ENCODE measurements around the gene KIF1C.
"Not testable (repeated sequence)": the region's sequence is repeated elsewhere in the genome, so short reads cannot be mapped to it uniquely, and the experiment has no call there.

The KIF1C gene

GRCh38 chr17:5068236-5068635, 70.5 kb downstream of the KIF1C start:
- no CpG with 5 or more reads among the region's 3 CpGs for WGBS (ENCODE audit: extremely low coverage, insufficient coverage, low lambda C conversion rate)
- no peak overlapping the region for H4K8ac ChIP-seq (ENCODE audit: low read depth, low read length)
- H3K27ac ChIP-seq (ENCODE audit: low read depth, low read length) = no peak overlapping the region
- H3K79me1 ChIP-seq (ENCODE audit: low read length) = no peaks in the 10 kb centered on the region
- H3K4me3 ChIP-seq (ENCODE audit: low read length) = no peak overlapping the region
- no peaks in the 10 kb centered on the region for H3K27me3 ChIP-seq (ENCODE audit: insufficient read depth, low read length, poor library complexity)
- no peak overlapping the region for H2BK120ac ChIP-seq (ENCODE audit: low read depth, low read length)
- H3K36me3 ChIP-seq (ENCODE audit: control insufficient read depth, insufficient read depth, low read length) = no peaks in the 10 kb centered on the region
- no peak overlapping the region for H2BK15ac ChIP-seq (replicated peaks; ENCODE audit: low read depth)
- H3K4ac ChIP-seq (ENCODE audit: low read depth, low read length) = no peak overlapping the region
- no peak overlapping the region for H3K18ac ChIP-seq (ENCODE audit: low read length)
- no peak for DNase-seq
- H3K9ac ChIP-seq (ENCODE audit: low read length) = no peak overlapping the region
- H3K23ac ChIP-seq (ENCODE audit: low read length) = no peak overlapping the region
- H4K5ac ChIP-seq (ENCODE audit: low read length) = no peak overlapping the region
- H3K79me2 ChIP-seq (ENCODE audit: control insufficient read depth, insufficient read depth, low read length) = no peaks in the 10 kb centered on the region
- no peak overlapping the region for H2BK5ac ChIP-seq (ENCODE audit: low read length)
- no peak overlapping the region for H2AK5ac ChIP-seq (ENCODE audit: low read length)
- no peaks in the 10 kb centered on the region for H3K4me1 ChIP-seq (ENCODE audit: control insufficient read depth, low read depth, low read length)
- H3K56ac ChIP-seq (ENCODE audit: low read length) = no peak overlapping the region
- H3K4me2 ChIP-seq (ENCODE audit: low read length) = no peak overlapping the region

GRCh38 chr17:5069724-5070123, 72.0 kb downstream of the KIF1C start:
- H3K18ac ChIP-seq (ENCODE audit: low read length) = no peak overlapping the region
- no peak overlapping the region for H3K9ac ChIP-seq (ENCODE audit: low read length)
- no peaks in the 10 kb centered on the region for H3K79me2 ChIP-seq (ENCODE audit: control insufficient read depth, insufficient read depth, low read length)
- H4K8ac ChIP-seq (ENCODE audit: low read depth, low read length) = no peak overlapping the region
- WGBS (ENCODE audit: extremely low coverage, insufficient coverage, low lambda C conversion rate) = no CpG with 5 or more reads among the region's 4 CpGs
- DNase-seq = no peak
- H3K56ac ChIP-seq (ENCODE audit: low read length) = no peak overlapping the region
- H3K27me3 ChIP-seq (ENCODE audit: insufficient read depth, low read length, poor library complexity) = no peaks in the 10 kb centered on the region
- no peak overlapping the region for H2BK15ac ChIP-seq (replicated peaks; ENCODE audit: low read depth)
- H3K27ac ChIP-seq (ENCODE audit: low read depth, low read length) = no peak overlapping the region
- H3K4me2 ChIP-seq (ENCODE audit: low read length) = no peak overlapping the region
- H3K79me1 ChIP-seq (ENCODE audit: low read length) = no peaks in the 10 kb centered on the region
- H3K4ac ChIP-seq (ENCODE audit: low read depth, low read length) = no peak overlapping the region
- no peak overlapping the region for H2AK5ac ChIP-seq (ENCODE audit: low read length)
- no peak overlapping the region for H2BK5ac ChIP-seq (ENCODE audit: low read length)
- no peaks in the 10 kb centered on the region for H3K36me3 ChIP-seq (ENCODE audit: control insufficient read depth, insufficient read depth, low read length)
- H2BK120ac ChIP-seq (ENCODE audit: low read depth, low read length) = no peak overlapping the region
- no peak overlapping the region for H3K23ac ChIP-seq (ENCODE audit: low read length)
- no peaks in the 10 kb centered on the region for H3K4me1 ChIP-seq (ENCODE audit: control insufficient read depth, low read depth, low read length)
- no peak overlapping the region for H3K4me3 ChIP-seq (ENCODE audit: low read length)
- H4K5ac ChIP-seq (ENCODE audit: low read length) = no peak overlapping the region

GRCh38 chr17:5075472-5075871, 77.7 kb downstream of the KIF1C start:
- not testable (repeated sequence) for H3K4me1 ChIP-seq (ENCODE audit: control insufficient read depth, low read depth, low read length); H3K4me3 ChIP-seq (ENCODE audit: low read length); H3K4me2 ChIP-seq (ENCODE audit: low read length); H3K4ac ChIP-seq (ENCODE audit: low read depth, low read length); H2AK5ac ChIP-seq (ENCODE audit: low read length); H2BK120ac ChIP-seq (ENCODE audit: low read depth, low read length); H3K18ac ChIP-seq (ENCODE audit: low read length); DNase-seq; H3K9ac ChIP-seq (ENCODE audit: low read length); H4K5ac ChIP-seq (ENCODE audit: low read length); H3K79me1 ChIP-seq (ENCODE audit: low read length); H3K27ac ChIP-seq (ENCODE audit: low read depth, low read length); H3K23ac ChIP-seq (ENCODE audit: low read length); H3K27me3 ChIP-seq (ENCODE audit: insufficient read depth, low read length, poor library complexity); H3K36me3 ChIP-seq (ENCODE audit: control insufficient read depth, insufficient read depth, low read length); H2BK15ac ChIP-seq (replicated peaks; ENCODE audit: low read depth); H4K8ac ChIP-seq (ENCODE audit: low read depth, low read length); H3K56ac ChIP-seq (ENCODE audit: low read length); H2BK5ac ChIP-seq (ENCODE audit: low read length); H3K79me2 ChIP-seq (ENCODE audit: control insufficient read depth, insufficient read depth, low read length)
- WGBS (ENCODE audit: extremely low coverage, insufficient coverage, low lambda C conversion rate) = no CpG with 5 or more reads among the region's 5 CpGs

GRCh38 chr17:5077275-5077674, 79.5 kb downstream of the KIF1C start:
- H2BK15ac ChIP-seq (replicated peaks; ENCODE audit: low read depth); H3K79me2 ChIP-seq (ENCODE audit: control insufficient read depth, insufficient read depth, low read length); H3K23ac ChIP-seq (ENCODE audit: low read length); H3K27me3 ChIP-seq (ENCODE audit: insufficient read depth, low read length, poor library complexity); H3K36me3 ChIP-seq (ENCODE audit: control insufficient read depth, insufficient read depth, low read length); H2AK5ac ChIP-seq (ENCODE audit: low read length); H3K4me2 ChIP-seq (ENCODE audit: low read length); H3K79me1 ChIP-seq (ENCODE audit: low read length); H3K27ac ChIP-seq (ENCODE audit: low read depth, low read length); H2BK120ac ChIP-seq (ENCODE audit: low read depth, low read length); H4K5ac ChIP-seq (ENCODE audit: low read length); H3K56ac ChIP-seq (ENCODE audit: low read length); H3K4ac ChIP-seq (ENCODE audit: low read depth, low read length); H4K8ac ChIP-seq (ENCODE audit: low read depth, low read length); DNase-seq; H3K9ac ChIP-seq (ENCODE audit: low read length); H3K4me3 ChIP-seq (ENCODE audit: low read length); H3K4me1 ChIP-seq (ENCODE audit: control insufficient read depth, low read depth, low read length); H3K18ac ChIP-seq (ENCODE audit: low read length); H2BK5ac ChIP-seq (ENCODE audit: low read length): not testable (repeated sequence)
- no CpG with 5 or more reads among the region's 24 CpGs for WGBS (ENCODE audit: extremely low coverage, insufficient coverage, low lambda C conversion rate)

GRCh38 chr17:5077781-5078105, 80.0 kb downstream of the KIF1C start:
- H2BK5ac ChIP-seq (ENCODE audit: low read length) = no peak overlapping the region
- H3K56ac ChIP-seq (ENCODE audit: low read length) = no peak overlapping the region
- no peak overlapping the region for H3K4me3 ChIP-seq (ENCODE audit: low read length)
- no peaks in the 10 kb centered on the region for H3K36me3 ChIP-seq (ENCODE audit: control insufficient read depth, insufficient read depth, low read length)
- no peak overlapping the region for H3K18ac ChIP-seq (ENCODE audit: low read length)
- no peaks in the 10 kb centered on the region for H3K4me1 ChIP-seq (ENCODE audit: control insufficient read depth, low read depth, low read length)
- H3K4ac ChIP-seq (ENCODE audit: low read depth, low read length) = no peak overlapping the region
- H3K79me1 ChIP-seq (ENCODE audit: low read length) = no peaks in the 10 kb centered on the region
- H3K27me3 ChIP-seq (ENCODE audit: insufficient read depth, low read length, poor library complexity) = no peaks in the 10 kb centered on the region
- H4K8ac ChIP-seq (ENCODE audit: low read depth, low read length) = no peak overlapping the region
- no peak overlapping the region for H3K4me2 ChIP-seq (ENCODE audit: low read length)
- no peak overlapping the region for H4K5ac ChIP-seq (ENCODE audit: low read length)
- WGBS (ENCODE audit: extremely low coverage, insufficient coverage, low lambda C conversion rate) = no CpG with 5 or more reads among the region's 14 CpGs
- H2BK15ac ChIP-seq (replicated peaks; ENCODE audit: low read depth) = no peak overlapping the region
- H3K9ac ChIP-seq (ENCODE audit: low read length) = no peak overlapping the region
- no peaks in the 10 kb centered on the region for H3K79me2 ChIP-seq (ENCODE audit: control insufficient read depth, insufficient read depth, low read length)
- DNase-seq = no peak
- H3K23ac ChIP-seq (ENCODE audit: low read length) = no peak overlapping the region
- no peak overlapping the region for H2AK5ac ChIP-seq (ENCODE audit: low read length)
- no peak overlapping the region for H2BK120ac ChIP-seq (ENCODE audit: low read depth, low read length)
- no peak overlapping the region for H3K27ac ChIP-seq (ENCODE audit: low read depth, low read length)
